Measurements from ENCODE around the gene ITGA1.

- no peak for TF ChIP-seq POLR2A (IDR thresholded peaks at IDR 0.05)
- TF ChIP-seq CTCF (IDR thresholded peaks at IDR 0.05 in 4 of 5, conservative IDR thresholded peaks at IDR 0.05 in 1 of 5): no peak
These were observed 134.7 kb downstream of the ITGA1 start for GRCh38 chr5:52922384-52922783.
